GM12891 (cell line): ENCODE results near the gene SNORC.
"Not testable (repeated sequence)": the region's sequence is repeated elsewhere in the genome, so short reads cannot be mapped to it uniquely, and the experiment has no call there.

Source experiments
- DNase-seq: peaks from one replicate; pipeline ENCODE4 v3.0.0; 2011; ENCODE audit warnings: low spot score; ENCODE audit not compliant: insufficient read length
- FAIRE-seq: peaks from 2 replicates; lab custom pipeline; 2011; peaks lifted over from hg19 to GRCh38; lab: Jason Lieb, UNC
- PAX5 ChIP-seq: IDR thresholded peaks from 2 replicates; pipeline ENCODE4 v1.6.1; 2011; ENCODE audit warnings: low read length, moderate library complexity, mild to moderate bottlenecking; ENCODE audit not compliant: insufficient read depth, severe bottlenecking
- POLR2A ChIP-seq: IDR thresholded peaks from 2 replicates; pipeline ENCODE4 v1.6.1; 2011; ENCODE audit warnings: low read depth, low read length, control low read depth
- POLR2AphosphoS5 ChIP-seq: IDR thresholded peaks from 2 replicates; pipeline ENCODE4 v1.6.1; 2011; ENCODE audit warnings: low read depth, low read length, control low read depth
- POU2F2 ChIP-seq: IDR thresholded peaks from 2 replicates; pipeline ENCODE4 v1.6.1; 2011; ENCODE audit warnings: low read depth, mild to moderate bottlenecking, control low read depth, low read length, moderate library complexity
- SPI1 ChIP-seq: IDR thresholded peaks from 2 replicates; pipeline ENCODE4 v1.6.1; 2011; ENCODE audit warnings: low read depth, low read length, control low read depth
- TAF1 ChIP-seq: IDR thresholded peaks from 2 replicates; pipeline ENCODE4 v1.6.1; 2011; ENCODE audit warnings: low read depth, low read length, control low read depth

Gene SNORC

DNA sequence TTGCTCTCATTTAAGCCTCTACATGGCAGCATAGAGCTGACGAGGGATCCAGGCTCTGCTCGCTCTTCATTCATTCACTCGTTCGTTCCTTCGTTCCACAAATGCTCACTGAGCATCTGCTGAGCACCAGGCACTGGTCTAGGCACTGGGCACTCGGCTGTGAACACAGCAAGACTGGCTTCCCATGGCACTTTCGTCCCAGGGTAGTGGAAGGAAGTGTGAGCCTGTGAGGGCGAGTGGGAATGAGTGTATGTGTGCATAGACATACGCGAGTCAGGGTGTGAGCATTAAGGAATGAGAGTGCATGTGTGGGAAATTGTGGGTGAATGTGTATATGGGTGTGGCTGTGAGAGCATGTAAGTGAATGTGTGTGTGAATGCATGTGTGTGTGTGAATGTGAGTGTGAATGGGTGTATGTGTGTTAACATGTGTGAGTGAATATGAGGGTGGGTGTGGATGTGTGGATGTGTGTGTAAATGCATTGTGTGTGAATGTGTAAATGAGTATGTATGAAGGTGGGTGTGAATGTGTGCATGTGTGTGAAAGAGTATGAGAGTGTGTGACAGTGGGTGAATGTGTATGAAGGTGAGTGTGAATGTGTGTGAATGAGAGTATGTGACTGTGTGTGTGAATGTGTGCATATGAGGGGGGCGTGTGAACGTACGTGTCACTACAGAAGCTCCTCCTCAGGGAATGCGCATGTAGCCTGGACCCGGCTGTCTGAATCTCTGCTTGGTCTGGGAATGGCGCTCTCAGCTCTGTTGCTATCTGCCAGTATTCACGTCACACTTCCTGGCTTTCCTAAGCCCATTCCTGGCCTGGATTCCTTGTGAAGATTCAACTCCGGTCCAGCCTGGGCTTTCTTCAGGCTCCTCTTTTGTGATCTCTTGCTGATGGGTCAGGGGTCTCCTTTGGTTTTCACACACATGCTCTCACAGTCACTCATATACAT lies 28.8 kb downstream of the SNORC start:
- TF ChIP-seq PAX5 (no peak), TAF1 (no peak), POLR2AphosphoS5 (no peak), POU2F2 (no peak), POLR2A (no peak), SPI1 (no peak)
- no peak for DNase-seq
- no peak for FAIRE-seq

DNA sequence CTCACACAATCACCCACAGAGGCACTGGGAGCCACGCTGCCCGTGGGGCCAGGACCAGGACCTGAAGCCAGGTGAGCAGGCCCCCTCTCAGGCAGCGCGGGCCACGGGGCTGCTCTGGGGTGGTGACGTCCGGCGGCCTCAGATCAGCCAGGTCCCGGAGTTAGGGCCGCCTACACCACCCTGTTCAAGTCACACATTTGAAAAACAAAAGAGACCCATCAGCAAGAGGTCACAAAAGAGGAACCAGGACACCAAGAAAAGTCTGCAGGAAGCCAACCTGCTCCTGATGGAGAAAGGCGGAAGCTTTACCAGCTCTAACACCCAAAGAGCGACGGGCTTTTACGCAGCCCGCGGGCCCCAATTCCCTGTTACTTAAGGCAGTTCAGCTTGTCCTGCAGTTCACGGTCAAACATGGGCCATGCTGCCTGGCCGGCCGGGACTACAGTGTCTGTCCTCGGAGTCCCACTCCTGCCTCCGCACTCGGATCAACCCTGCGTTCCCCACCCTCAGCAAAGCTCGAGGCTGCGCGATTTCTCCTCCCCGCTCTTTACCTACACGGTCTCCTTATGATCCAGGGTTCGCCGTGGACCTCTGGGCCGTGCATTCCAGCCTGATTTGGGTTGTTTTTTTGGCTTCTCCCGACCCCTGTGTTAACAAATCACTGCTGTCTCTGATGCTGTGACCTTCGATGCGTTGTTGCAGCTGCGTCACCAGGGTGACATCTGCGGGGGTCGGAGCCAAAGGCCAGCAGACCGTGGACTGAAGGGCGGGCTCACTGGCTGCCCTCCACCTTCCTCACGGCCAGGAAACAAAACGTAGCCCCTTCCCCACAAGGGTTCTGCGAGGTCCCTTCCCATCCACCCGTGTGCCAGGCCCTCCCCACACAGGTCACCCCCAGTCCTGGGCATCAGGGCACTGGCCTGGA lies 31.0 kb downstream of the SNORC start:
- FAIRE-seq (no peak), DNase-seq (peak; percentile 11)
- TF ChIP-seq SPI1 (no peak), POLR2AphosphoS5 (no peak), POU2F2 (no peak), TAF1 (no peak), PAX5 (no peak), POLR2A (no peak)

DNA sequence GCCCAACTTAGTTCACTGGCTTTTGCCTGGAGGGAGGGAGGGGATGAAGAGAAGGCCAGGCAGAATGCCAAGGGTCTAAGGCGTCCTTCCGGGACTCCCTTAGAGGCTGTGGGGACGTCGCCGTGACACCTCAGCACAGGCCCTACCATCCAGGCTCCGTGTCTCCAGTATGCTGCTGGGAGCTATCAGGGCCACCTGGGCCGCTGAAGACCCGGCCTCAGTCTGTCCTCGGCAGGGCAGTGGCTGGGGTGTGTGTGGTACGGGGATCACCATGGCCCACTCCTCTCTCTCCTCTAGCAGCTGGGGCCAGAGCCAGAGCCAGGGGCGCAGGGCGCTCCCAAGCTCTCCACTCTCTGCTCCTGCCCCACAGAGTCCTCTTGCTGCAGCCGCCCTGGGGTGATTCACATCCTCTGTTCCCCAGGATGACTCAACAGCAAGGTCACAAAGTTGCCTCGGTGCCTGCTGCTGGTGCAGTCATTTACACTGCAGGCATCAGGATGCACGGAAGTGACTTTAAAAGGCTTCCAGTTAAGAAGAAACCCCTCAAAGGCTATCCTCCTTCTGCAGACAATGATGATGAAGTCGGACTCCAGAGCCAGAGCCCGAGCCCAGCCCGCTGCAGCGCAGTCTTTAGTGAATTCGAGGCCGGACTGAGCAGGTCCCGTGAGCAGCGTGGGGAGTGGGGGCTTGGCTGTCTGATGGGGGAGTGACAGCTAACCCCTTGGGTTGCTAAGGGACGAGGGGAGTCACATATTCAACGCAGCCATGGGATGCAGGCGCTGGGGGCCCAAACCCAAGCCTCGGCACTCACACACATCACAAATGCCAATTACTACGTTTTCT lies 31.9 kb downstream of the SNORC start:
- DNase-seq (no peak), FAIRE-seq (no peak)

DNA sequence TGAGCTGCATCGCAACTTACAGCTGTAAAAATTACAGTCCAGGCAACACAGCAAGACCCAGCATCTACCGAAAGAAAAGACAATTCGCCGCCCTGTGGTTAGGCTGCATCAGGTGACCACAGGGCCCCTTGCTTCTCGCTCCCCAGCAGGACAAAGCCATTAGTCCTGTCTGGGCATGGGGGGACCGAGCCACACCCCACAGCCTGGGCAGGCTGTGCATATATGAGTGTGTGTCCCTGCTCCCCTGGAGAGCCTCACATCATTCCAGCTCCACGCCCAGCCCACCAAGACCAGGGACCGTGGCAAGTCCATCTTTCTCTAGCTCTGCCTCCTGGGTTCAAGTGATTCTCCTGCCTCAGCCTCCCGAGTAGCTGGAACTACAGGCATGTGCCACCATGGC lies 33.9 kb downstream of the SNORC start:
- TF ChIP-seq TAF1 (no peak), SPI1 (no peak), POLR2AphosphoS5 (no peak), PAX5 (no peak), POU2F2 (no peak), POLR2A (no peak)
- no peak for FAIRE-seq

More for the DNA sequence above, 31.9 kb downstream of the SNORC start:
- no peak for TF ChIP-seq TAF1
- TF ChIP-seq POLR2A = no peak
- no peak for TF ChIP-seq SPI1
- no peak for TF ChIP-seq PAX5
- TF ChIP-seq POLR2AphosphoS5 = no peak
- no peak for TF ChIP-seq POU2F2

DNA sequence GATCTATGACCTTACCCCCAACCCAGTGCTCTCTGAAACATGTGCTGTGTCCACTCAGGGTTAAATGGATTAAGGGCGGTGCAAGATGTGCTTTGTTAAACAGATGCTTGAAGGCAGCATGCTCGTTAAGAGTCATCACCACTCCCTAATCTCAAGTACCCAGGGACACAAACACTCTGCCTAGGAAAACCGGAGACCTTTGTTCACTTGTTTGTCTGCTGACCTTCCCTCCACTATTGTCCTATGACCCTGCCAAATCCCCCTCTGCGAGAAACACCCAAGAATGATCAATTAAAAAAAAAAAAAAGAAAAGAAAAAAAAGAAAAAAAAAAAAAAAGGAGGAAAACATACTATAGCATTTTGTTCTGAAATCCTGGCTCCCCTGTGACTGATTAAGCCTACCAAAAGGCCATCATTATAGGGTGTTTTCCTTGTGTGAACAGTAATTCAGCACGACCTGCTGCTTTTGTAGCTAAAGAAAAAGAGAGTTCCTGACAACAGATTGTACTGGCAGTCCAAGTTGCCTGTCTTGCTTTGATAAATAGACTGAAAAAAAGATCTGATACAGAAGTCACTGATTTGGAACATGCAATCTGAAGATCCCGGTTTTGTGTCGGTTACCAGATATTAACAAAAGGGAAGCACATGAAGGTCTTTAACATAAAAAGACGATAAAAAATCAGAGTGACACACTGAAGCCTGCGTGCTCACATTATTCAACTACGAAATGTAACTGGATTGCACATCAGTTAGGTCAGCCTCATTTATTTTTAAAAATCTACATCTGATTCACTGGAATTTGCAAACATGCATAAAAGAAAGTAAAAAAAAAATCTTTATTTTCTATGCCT lies 37.0 kb downstream of the SNORC start:
- not testable (repeated sequence) for FAIRE-seq, DNase-seq

More for the DNA sequence above, 33.9 kb downstream of the SNORC start:
- no peak for DNase-seq

DNA sequence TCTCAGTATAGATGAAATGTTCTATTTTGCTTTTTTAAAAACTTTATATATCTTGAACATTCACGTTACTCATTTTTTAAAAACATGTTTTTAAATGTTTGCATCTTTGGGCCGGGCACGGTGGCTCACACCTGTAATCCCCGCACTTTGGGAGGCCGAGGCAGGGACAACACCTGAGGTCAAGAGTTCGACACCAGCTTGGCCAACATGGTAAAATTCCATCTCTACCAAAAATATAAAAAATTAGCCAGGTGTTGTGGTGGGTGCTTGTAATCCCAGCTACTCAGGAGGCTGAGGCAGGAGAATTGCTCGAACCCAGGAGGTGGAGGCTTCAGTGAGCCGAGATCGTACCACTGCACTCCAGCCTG lies 37.6 kb downstream of the SNORC start:
- FAIRE-seq, DNase-seq: not testable (repeated sequence)

DNA sequence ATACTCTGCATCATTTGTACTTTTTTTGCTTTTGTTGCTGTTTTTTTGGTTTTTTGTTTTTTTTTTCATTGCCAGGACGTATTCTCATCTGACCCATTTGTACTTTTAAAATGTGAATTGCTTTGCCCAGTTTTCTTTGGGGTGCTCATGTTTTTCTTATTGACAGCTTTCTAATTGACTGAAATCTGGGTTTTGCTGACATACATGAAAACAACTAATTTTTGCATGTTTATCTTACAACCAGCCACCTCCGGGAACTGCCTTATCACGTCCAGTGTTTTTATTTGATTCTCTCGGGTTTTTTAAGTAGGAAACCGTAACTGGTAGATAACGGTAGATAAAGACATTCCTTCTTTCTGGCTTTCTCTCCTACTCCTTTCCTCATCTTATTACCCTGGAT lies 38.6 kb downstream of the SNORC start:
- DNase-seq (no peak), FAIRE-seq (no peak)
- TF ChIP-seq PAX5 = no peak
- TF ChIP-seq SPI1 = no peak
- TF ChIP-seq POU2F2 = no peak

DNA sequence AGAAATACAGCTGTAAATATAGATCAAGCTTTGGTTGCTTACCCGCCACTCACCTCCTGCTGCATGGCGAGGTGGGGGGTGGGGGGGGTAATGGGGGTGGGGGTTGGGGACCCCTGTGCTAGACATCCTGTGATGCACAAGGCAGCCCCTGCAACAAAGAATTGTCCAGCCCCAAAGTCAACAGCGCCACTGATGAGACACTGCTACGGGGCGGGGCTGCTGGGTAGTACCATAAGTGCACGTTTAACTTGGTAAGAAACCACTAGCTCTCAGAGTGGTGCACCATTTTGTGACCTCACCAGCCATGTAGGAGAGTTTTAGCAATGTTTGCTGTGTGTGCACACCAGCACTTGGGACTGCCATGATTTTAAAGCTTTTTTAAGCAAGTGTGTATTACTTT lies 40.3 kb downstream of the SNORC start:
- TF ChIP-seq POLR2AphosphoS5 (no peak), POU2F2 (no peak), POLR2A (no peak), PAX5 (no peak), SPI1 (no peak), TAF1 (no peak)
- FAIRE-seq = no peak

DNA sequence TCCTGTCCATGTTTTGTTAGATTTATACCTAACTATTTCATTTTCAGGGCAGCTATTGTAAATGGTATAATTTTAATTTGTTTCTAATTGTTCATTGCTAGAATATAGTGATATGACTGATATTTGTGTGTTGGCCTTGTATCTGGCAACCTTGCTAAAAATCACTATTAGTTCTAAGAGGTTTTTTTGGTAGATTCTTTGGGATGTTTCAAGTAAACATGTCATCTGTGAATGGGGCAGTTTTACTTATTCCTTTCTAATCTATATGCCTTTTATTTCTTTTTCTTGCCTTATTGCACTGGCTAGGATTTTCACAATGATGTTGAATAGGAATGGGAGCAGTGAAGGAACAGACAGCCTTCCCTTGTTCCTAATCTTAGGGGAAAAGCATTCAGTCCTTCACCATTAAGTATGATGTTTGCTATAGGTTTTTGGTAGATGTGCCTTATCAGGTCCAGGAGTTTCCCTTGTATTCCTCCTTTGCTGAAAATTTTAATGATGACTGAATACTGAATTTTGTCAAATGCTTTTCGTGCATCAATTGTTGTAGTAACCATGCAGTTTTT lies 41.7 kb downstream of the SNORC start:
- TF ChIP-seq POU2F2 (no peak), POLR2A (no peak), PAX5 (no peak), SPI1 (no peak), TAF1 (no peak), POLR2AphosphoS5 (no peak)
- no peak for DNase-seq
- no peak for FAIRE-seq

More for the DNA sequence above, 40.3 kb downstream of the SNORC start:
- DNase-seq = no peak
